Endothelial cell of umbilical vein (primary cell): ENCODE measurements around the gene EP400. TPM values are rescaled to one million over a fixed set of nuclear protein-coding genes. Genes with fewer than 3 reads are reported as not detected.

Experiments
- BruUV-seq: library from RNA; stranded (reverse); fragments of 400-500 nt; replicated peaks from 2 replicates; lab custom pipeline; 2021; lab: Mats Ljungman, UMichigan
- CTCF ChIA-PET: fragments of 300-600, 350-600 bp; sonication (Branson Sonifier 250); formaldehyde crosslinking; loops from one replicate; lab custom pipeline; 2021; ENCODE audit warnings: antibody characterized with exemption, inconsistent platforms; lab: Charles Lee
- POLR2A ChIA-PET: fragments of 300-600, 350-600 bp; sonication (Branson Sonifier 250); formaldehyde crosslinking; loops from one replicate; lab custom pipeline; 2021; ENCODE audit warnings: antibody characterized with exemption, inconsistent platforms; lab: Charles Lee
- DNase-seq: peaks from one replicate; pipeline ENCODE4 v3.0.0-alpha.2; 2011; ENCODE audit warnings: low read depth, low spot score
- FAIRE-seq: peaks from 2 replicates; lab custom pipeline; 2011; peaks lifted over from hg19 to GRCh38; lab: Jason Lieb, UNC
- H2AFZ ChIP-seq: 2 replicates; pipeline ENCODE4 v1.6.0; 2012; ENCODE audit warnings: low read depth, low read length, control low read depth, inconsistent platforms
- H3K27ac ChIP-seq: 2 replicates; pipeline ENCODE4 v1.5.1; 2011; ENCODE audit warnings: low read depth, mild to moderate bottlenecking, control low read depth, low read length, moderate library complexity; ENCODE audit not compliant: insufficient read depth
- H3K27me3 ChIP-seq, 2 experiments: 2 replicates each; pipeline versions ENCODE4 v1.6.0 to v1.6.1; 2011; ENCODE audit warnings: low read length in 2 of 2, mixed read lengths in 1 of 2; ENCODE audit not compliant: control insufficient read depth in 2 of 2, insufficient read depth in 2 of 2
- H3K36me3 ChIP-seq, 2 experiments: 2 replicates in 1 of 2; 3 replicates in 1 of 2; pipeline ENCODE4 v1.5.1; 2011; ENCODE audit warnings: low read length in 2 of 2, mild to moderate bottlenecking in 1 of 2, moderate library complexity in 1 of 2; ENCODE audit not compliant: control insufficient read depth in 2 of 2, insufficient read depth in 2 of 2; ENCODE audit errors: extremely low read depth in 1 of 2
- H3K4me1 ChIP-seq: 3 replicates; pipeline ENCODE4 v1.5.1; 2011; ENCODE audit warnings: mild to moderate bottlenecking, low read length; ENCODE audit not compliant: control insufficient read depth, insufficient read depth; ENCODE audit errors: extremely low read depth
- H3K4me2 ChIP-seq: 2 replicates; pipeline ENCODE4 v1.6.1; 2011; ENCODE audit warnings: low read length, control low read depth, mixed read lengths; ENCODE audit not compliant: insufficient read depth
- H3K4me3 ChIP-seq, 3 experiments: fragments of 200-600 bp in 1 of 3; sonication (generic), shearing (Covaris generic) in 1 of 3; replicated peaks in 1 of 3; 2 replicates each; pipeline ENCODE4 v1.5.1; 2011 to 2016; ENCODE audit warnings: control low read depth in 3 of 3, low read length in 3 of 3, mild to moderate bottlenecking in 2 of 3, inconsistent platforms in 1 of 3, low read depth in 1 of 3, moderate library complexity in 1 of 3; ENCODE audit not compliant: insufficient read depth in 1 of 3
- H3K79me2 ChIP-seq: 2 replicates; pipeline ENCODE4 v1.6.0; 2012; ENCODE audit warnings: low read length, inconsistent platforms; ENCODE audit not compliant: control insufficient read depth, insufficient read depth
- H3K9ac ChIP-seq: replicated peaks from 2 replicates; pipeline ENCODE3; 2011; ENCODE audit warnings: low read length, control low read depth; ENCODE audit not compliant: insufficient read depth; ENCODE audit errors: extremely low read depth
- H3K9me1 ChIP-seq: replicated peaks from 3 replicates; pipeline ENCODE4 v1.6.0; 2011; ENCODE audit warnings: mild to moderate bottlenecking, low read length; ENCODE audit not compliant: control insufficient read depth, insufficient read depth; ENCODE audit errors: extremely low read depth
- H3K9me3 ChIP-seq: replicated peaks from 2 replicates; pipeline ENCODE4 v1.5.1; 2012; ENCODE audit warnings: low read length, inconsistent platforms; ENCODE audit not compliant: control insufficient read depth, insufficient read depth
- H4K20me1 ChIP-seq: replicated peaks from 2 replicates; pipeline ENCODE3; 2011; ENCODE audit warnings: mild to moderate bottlenecking, low read length; ENCODE audit not compliant: control insufficient read depth, insufficient read depth; ENCODE audit errors: extremely low read depth
- EZH2 ChIP-seq: IDR thresholded peaks from 2 replicates; pipeline ENCODE4 v1.6.1; 2012; ENCODE audit warnings: borderline replicate concordance, low read depth, mild to moderate bottlenecking, moderate library complexity, low read length, inconsistent platforms; ENCODE audit not compliant: severe bottlenecking
- FOS ChIP-seq: IDR thresholded peaks from 2 replicates; pipeline ENCODE4 v1.6.1; 2011; ENCODE audit warnings: mild to moderate bottlenecking, low read length, moderate library complexity, borderline replicate concordance; ENCODE audit not compliant: insufficient read depth
- JUN ChIP-seq: IDR thresholded peaks from 2 replicates; pipeline ENCODE4 v1.6.1; 2011; ENCODE audit warnings: borderline replicate concordance, low read depth; ENCODE audit not compliant: insufficient read length, insufficient read depth
- MYC ChIP-seq: IDR thresholded peaks from one replicate; pipeline ENCODE4 v1.6.1; 2011; ENCODE audit warnings: mild to moderate bottlenecking, low read depth, low read length
- POLR2A ChIP-seq: IDR thresholded peaks from 2 replicates; pipeline ENCODE4 v1.6.1; 2012; ENCODE audit warnings: low read depth, mild to moderate bottlenecking, control low read depth, low read length
- POLR2AphosphoS5 ChIP-seq: IDR thresholded peaks from 2 replicates; pipeline ENCODE4 v1.6.1; 2012; ENCODE audit warnings: low read depth, mild to moderate bottlenecking, control low read depth, low read length, moderate library complexity; ENCODE audit not compliant: insufficient read depth
- dilution Hi-C: fragments of 300-500 bp; cut with MboI; formaldehyde crosslinking; loops from one replicate; pipeline ENCODE4 v1.15.0; 2019; ENCODE audit warnings: low sequenced_read_pairs; ENCODE audit not compliant: extremely low pct_ligation_motif_present
- intact Hi-C: fragments of 100-400 bp; cut with micrococcal nuclease; formaldehyde crosslinking; loops from one replicate; pipeline ENCODE4 v1.10.0; 2022
- polyA plus RNA-seq, 4 experiments: library from polyadenylated mRNA; depleted of rRNA in 3 of 4; stranded (reverse) in 3 of 4; unstranded in 1 of 4; fragments of >200 nt; gene quantifications; 2 replicates each; pipeline versions ENCODE4 v1.2.1 to v1.2.3, GENCODE V29; 2011 to 2012; ENCODE audit warnings: missing spikeins in 1 of 4
- total RNA-seq: library from RNA; stranded (reverse); gene quantifications from 2 replicates; pipeline ENCODE4 v1.2.3, GENCODE V29; 2021

The EP400 gene
- total and polyA plus RNA-seq, 2 donors (not counting 3 experiments of a cell fraction or from before 2014, with no cell fraction given): 9.0 to 57.7 TPM

GRCh38 chr12:131982041-131982440, 32.3 kb downstream of the EP400 start:
- CTCF ChIA-PET: no interaction called here
- intact Hi-C loops: no loop called here
- no peak overlapping the region for H3K9ac ChIP-seq
- no peaks in the 10 kb centered on the region for H3K9me3 ChIP-seq
- H3K4me2 ChIP-seq: no peak overlapping the region
- TF ChIP-seq FOS: no peak
- H3K27ac ChIP-seq: no peak overlapping the region
- H2AFZ ChIP-seq: no peak overlapping the region
- no peaks in the 10 kb centered on the region for H3K9me1 ChIP-seq
- no peaks in the 10 kb centered on the region for H3K27me3 ChIP-seq
- H3K4me1 ChIP-seq: no peaks in the 10 kb centered on the region
- dilution Hi-C loops: no loop called here
- H3K36me3 ChIP-seq: peaks cover 13 to 19% of the 10 kb centered on the region in 2 experiments
- peaks cover 7% of the 10 kb centered on the region for H3K79me2 ChIP-seq
- no peak overlapping the region for H3K4me3 ChIP-seq
- no TSS peak for BruUV-seq
- no peaks in the 10 kb centered on the region for H4K20me1 ChIP-seq
- FAIRE-seq (no peak), DNase-seq (no peak)
- POLR2A ChIA-PET: no interaction called here

GRCh38 chr12:131983026-131983425, 33.3 kb downstream of the EP400 start:
- no peak for DNase-seq
- Histone ChIP-seq H3K4me3 (no peak overlapping the region), H4K20me1 (no peaks in the 10 kb centered on the region), H3K4me1 (no peaks in the 10 kb centered on the region), H3K27ac (no peak overlapping the region), H3K27me3 (no peaks in the 10 kb centered on the region), H3K79me2 (peaks cover 2% of the 10 kb centered on the region), H3K9me1 (no peaks in the 10 kb centered on the region), H2AFZ (no peak overlapping the region), H3K9me3 (no peaks in the 10 kb centered on the region), H3K9ac (no peak overlapping the region), H3K4me2 (no peak overlapping the region), H3K36me3 (peaks cover 15 to 23% of the 10 kb centered on the region in 2 experiments)
- no peak for FAIRE-seq
- ChIA-PET POLR2A (no interaction called here), CTCF (no interaction called here)
- TF ChIP-seq POLR2AphosphoS5 (no peak), MYC (no peak), JUN (no peak), POLR2A (no peak), EZH2 (no peak)
- no TSS peak for BruUV-seq
- intact Hi-C loops: no loop called here
- dilution Hi-C loops: no loop called here
